HEK293 (cell line): Measurements from ENCODE around the gene RHOU.

ENCODE experiments used
- ZNF843 ChIP-seq: fragments of 450-650 bp; formaldehyde crosslinking; IDR thresholded peaks from 2 replicates; pipeline ENCODE4 v1.5.1; 2016; ENCODE audit warnings: missing biosample characterization, missing genetic modification characterization
- TF ChIP-seq, protein P1 (sequence below): fragments of 450-650 bp; formaldehyde crosslinking; IDR thresholded peaks from 2 replicates; pipeline ENCODE4 v1.5.1; 2016; ENCODE audit warnings: missing biosample characterization, missing genetic modification characterization

DNA sequence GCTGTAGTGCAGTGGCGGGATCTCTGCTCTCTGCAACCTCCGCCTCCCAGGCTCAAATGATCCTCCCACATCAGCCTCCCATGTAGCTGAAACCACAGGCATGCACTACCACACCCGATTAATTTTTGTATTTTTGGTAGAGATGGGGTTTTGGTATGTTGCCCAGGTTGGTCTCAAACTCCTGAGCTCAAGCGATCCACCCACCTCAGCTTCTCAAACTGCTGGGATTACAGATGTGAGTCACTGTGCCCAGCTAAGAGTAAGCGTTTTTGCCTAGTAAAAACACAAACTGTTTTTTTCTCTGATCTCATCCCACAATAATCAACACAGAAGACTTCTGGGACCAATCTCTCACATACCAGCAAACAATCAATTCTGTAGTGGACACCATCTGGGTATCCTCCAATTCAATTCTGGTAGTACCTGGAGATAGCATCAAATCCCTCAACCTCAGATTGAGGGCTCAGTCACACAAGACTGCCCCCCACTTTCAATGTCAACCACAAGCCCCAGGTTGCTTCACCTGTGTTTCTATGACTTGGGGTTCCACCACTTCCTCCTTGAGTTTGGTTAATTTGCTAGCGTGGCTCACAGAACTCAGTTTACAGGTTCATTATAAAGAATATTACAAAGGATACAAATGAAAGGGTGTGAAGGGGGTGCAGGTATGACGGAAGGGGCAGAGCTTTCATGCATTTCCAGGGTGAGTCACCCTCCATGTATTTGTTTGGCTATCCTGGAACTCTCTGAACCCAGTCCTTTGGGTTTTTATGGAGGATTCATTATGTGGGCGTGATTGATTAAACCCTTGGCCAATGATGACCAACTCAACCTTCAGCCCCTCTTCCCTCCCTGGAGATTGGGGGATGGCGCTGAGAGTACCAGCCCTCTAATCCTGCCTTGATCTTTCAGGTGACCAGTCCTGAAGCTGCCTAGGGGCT, 40.0 kb upstream of the RHOU start:
- TF ChIP-seq ZNF843: no peak
- TF ChIP-seq, protein P1, sequence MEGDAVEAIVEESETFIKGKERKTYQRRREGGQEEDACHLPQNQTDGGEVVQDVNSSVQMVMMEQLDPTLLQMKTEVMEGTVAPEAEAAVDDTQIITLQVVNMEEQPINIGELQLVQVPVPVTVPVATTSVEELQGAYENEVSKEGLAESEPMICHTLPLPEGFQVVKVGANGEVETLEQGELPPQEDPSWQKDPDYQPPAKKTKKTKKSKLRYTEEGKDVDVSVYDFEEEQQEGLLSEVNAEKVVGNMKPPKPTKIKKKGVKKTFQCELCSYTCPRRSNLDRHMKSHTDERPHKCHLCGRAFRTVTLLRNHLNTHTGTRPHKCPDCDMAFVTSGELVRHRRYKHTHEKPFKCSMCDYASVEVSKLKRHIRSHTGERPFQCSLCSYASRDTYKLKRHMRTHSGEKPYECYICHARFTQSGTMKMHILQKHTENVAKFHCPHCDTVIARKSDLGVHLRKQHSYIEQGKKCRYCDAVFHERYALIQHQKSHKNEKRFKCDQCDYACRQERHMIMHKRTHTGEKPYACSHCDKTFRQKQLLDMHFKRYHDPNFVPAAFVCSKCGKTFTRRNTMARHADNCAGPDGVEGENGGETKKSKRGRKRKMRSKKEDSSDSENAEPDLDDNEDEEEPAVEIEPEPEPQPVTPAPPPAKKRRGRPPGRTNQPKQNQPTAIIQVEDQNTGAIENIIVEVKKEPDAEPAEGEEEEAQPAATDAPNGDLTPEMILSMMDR (tag by site-specific recombination): no peak
